Astrocyte of the spinal cord (primary cell): Measurements from ENCODE around the gene RNPEPL1.

Experiments
- DNase-seq: peaks from one replicate; pipeline ENCODE4 v3.0.0; 2011; ENCODE audit warnings: low read depth, low spot score
- H3K4me3 ChIP-seq: 2 replicates; pipeline ENCODE4 v1.5.1; 2011; ENCODE audit warnings: low read depth, mild to moderate bottlenecking, low read length, moderate library complexity
- CTCF ChIP-seq: IDR thresholded peaks from 2 replicates; pipeline ENCODE4 v1.5.1; 2012; ENCODE audit warnings: low read depth, mild to moderate bottlenecking, low read length, inconsistent platforms
- in situ Hi-C: cut with HindIII; loops from 2 replicates; pipeline ENCODE4 v1.10.0; 2017; ENCODE audit warnings: low sequenced_read_pairs

Gene RNPEPL1

DNA sequence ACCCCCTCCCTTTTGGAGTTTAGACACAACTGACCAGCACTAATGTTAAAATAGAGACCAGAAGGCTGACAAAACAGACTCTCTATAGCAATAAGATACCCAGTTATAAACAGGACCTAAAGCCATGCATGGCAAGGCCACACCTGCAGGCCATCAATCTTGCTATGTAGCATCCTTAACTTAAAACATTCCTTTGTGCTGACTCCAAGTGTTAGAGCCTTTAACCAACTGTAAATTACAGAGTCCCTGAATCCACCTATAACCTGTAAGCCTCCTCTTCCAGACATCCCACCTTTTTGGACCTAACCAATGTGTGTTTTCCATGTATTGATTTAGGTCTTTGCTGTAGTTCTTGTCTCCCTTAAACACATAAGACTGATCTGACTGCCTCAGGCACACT is 28.4 kb upstream of the RNPEPL1 start:
- DNase-seq: no peak
- no peak for TF ChIP-seq CTCF
- no peak overlapping the region for H3K4me3 ChIP-seq
- in situ Hi-C loops: no loop called here

- DNase-seq: no peak
- TF ChIP-seq CTCF: no peak
- in situ Hi-C loops: no loop called here
- H3K4me3 ChIP-seq: no peak overlapping the region
These were observed 17.0 kb upstream of the RNPEPL1 start for GRCh38 chr2:240551288-240551687.

DNA sequence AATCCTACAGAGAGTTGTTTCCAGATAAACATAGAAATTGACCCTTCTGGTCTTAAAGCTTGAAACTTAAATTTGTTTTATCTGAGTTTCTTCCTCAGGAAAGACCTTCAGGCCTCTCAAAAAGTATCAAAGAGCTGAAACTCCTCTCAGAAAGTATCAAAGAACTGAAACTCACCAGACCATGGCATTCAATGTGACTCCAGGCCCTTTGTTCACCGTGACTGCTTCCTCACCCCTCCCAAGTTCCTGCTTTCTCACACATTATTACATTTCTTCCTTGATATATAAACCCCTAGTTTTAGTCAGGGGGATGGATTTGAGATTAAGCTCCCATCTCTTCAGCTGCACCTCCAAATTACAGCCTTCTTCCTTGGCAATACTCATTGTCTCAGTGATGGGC is 16.5 kb upstream of the RNPEPL1 start:
- in situ Hi-C loops: no loop called here
- no peak for TF ChIP-seq CTCF
- DNase-seq: no peak

DNA sequence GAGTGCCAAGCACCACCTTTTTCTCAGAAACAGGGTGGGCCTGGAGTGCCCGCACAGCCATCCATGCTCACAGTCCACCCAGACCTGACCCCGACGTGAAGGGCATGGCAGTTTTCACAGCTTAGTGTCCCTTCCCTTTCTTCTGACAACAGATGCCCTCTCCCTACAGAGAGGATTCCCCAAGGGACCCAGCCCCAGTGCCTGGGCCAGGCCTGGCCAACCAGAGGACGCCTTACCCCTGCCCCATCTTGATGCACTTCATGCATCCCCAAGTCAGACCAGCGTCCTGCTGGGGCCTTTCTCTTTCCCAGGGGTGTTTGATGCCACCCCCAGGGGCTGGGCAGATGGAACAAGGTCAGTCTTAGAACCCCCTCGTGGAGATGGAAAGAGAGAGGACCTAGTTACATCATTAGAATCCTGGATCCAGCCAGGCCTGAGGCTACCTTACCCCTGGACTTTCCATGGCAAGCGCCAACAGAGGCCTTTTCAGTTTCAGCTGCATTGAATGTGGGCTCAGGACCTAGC is 14.3 kb upstream of the RNPEPL1 start:
- H3K4me3 ChIP-seq: no peak overlapping the region
- DNase-seq: no peak
- in situ Hi-C loops: no loop called here
- TF ChIP-seq CTCF: no peak

More for the DNA sequence above, 16.5 kb upstream of the RNPEPL1 start:
- no peak overlapping the region for H3K4me3 ChIP-seq

DNA sequence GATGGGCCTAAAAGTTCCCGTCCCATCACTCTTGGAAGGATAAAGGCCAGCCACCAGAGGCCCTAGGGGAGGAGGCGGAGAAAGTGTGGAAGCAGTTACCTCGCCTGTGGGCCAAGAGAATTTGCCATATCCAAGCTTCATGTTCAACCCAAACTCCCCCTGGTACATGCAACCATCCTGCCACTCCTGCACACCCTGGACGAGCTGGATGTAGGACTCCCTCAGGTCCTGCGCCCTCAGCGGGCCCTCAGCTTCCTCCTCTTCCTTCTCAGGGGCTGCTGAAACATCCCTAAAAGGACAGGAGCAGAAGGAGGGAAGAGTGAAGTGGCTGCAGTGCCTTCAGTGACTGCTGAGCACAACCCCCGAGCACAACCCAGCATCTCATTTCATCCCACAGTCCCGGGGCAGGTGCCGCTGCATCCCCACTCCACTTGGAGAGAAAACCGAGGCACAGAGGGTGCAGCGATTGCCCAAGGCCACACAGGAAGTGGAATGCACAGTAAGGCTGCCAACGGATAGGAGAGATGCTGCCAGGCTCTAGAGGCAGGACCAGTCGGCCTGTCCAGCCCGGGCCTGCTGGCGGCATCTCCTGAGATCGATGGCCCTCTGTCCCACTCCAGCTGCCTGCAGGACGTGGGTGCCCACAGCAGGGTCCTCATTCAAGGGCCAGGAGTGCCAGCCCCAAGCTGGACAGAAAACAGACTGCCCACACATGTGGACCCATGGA is 13.4 kb upstream of the RNPEPL1 start:
- no peak overlapping the region for H3K4me3 ChIP-seq
- in situ Hi-C loops: no loop called here
- no peak for DNase-seq
- TF ChIP-seq CTCF: no peak

- in situ Hi-C loops: no loop called here
- no peak overlapping the region for H3K4me3 ChIP-seq
- DNase-seq: no peak
- TF ChIP-seq CTCF: no peak
These were observed 12.6 kb upstream of the RNPEPL1 start for GRCh38 chr2:240555541-240556250.
